SU-DHL-6 (cell line): ENCODE results near the gene CCNF.

ENCODE experiments used
- CTCF ChIP-seq: fragments of 200-600 bp; sonication (generic); IDR thresholded peaks from one replicate; pipeline ENCODE4 v1.5.1; 2017; ENCODE audit warnings: antibody characterized with exemption, mild to moderate bottlenecking, low read length, moderate library complexity; ENCODE audit not compliant: insufficient read depth, poor library complexity, severe bottlenecking
- EZH2phosphoT487 ChIP-seq: fragments of 200-600 bp; sonication (generic), shearing (Covaris generic); conservative IDR thresholded peaks from 2 replicates; pipeline ENCODE4 v1.6.1; 2018; ENCODE audit warnings: mild to moderate bottlenecking, antibody characterized with exemption, low read length, moderate library complexity, mixed read lengths

GRCh38 chr16:2500430-2500917, 71.2 kb downstream of the CCNF start:
- TF ChIP-seq CTCF (no peak), EZH2phosphoT487 (no peak)
